ENCODE results near the gene ANKRD63.

DNA sequence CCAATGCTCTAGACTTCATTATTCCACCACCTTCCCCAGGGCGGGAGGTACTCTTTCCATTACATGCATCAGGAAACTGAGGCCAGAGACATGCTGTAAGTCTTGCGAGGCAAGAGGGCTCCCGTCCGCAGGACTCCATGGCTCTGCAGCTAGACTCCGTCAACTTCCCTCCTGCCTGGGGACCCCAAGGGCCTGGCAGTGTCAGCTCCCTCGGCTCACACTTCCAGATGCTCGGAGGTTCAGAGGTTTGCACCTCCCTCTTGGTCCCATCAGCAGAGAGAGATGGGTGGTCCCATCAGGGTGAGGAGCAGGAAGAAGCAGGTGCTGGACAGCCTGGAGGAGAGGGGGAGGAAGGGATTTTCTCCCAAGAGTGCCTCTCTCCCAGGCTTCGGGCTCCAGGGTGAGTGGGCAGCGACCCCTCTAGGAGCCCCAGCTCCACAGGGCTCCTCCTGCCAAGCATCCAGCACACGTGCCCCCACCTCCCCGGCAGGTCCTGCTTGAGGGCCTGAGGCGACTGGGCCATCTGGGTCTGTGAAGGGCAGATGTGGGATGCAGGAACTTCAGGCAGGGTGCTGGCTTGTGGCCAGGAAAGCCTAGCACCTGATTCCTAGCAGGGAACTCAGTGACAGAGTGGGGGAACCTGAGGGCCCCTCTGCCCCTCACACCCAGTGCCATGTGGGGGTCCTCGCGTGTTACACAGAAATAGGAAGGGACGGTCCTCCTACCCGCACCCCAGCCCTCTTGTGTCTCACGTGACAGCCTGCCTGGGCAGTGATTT lies 34.7 kb downstream of the ANKRD63 start:
- TF ChIP-seq, protein P1, sequence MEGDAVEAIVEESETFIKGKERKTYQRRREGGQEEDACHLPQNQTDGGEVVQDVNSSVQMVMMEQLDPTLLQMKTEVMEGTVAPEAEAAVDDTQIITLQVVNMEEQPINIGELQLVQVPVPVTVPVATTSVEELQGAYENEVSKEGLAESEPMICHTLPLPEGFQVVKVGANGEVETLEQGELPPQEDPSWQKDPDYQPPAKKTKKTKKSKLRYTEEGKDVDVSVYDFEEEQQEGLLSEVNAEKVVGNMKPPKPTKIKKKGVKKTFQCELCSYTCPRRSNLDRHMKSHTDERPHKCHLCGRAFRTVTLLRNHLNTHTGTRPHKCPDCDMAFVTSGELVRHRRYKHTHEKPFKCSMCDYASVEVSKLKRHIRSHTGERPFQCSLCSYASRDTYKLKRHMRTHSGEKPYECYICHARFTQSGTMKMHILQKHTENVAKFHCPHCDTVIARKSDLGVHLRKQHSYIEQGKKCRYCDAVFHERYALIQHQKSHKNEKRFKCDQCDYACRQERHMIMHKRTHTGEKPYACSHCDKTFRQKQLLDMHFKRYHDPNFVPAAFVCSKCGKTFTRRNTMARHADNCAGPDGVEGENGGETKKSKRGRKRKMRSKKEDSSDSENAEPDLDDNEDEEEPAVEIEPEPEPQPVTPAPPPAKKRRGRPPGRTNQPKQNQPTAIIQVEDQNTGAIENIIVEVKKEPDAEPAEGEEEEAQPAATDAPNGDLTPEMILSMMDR (IDR thresholded peaks at IDR 0.05) = no peak
- no peak for TF ChIP-seq EZH2 (IDR thresholded peaks at IDR 0.05; ENCODE audit: borderline replicate concordance, insufficient read depth, low read depth, low read length, poor library complexity, severe bottlenecking)

Measured in B cell (primary cell).